Mucosa of descending colon (tissue), 3 donors: ENCODE results near the gene TMPRSS11E. TPM values are rescaled to one million over a fixed set of nuclear protein-coding genes. Genes with fewer than 3 reads are reported as not detected.
"Not testable (repeated sequence)": the region's sequence is repeated elsewhere in the genome, so short reads cannot be mapped to it uniquely, and the experiment has no call there.

Source experiments
- ATAC-seq: fragments of 200-7000 bp; cut with Tn5 transposase; one replicate; pipeline ENCODE4 v1.9.1; 2020; ENCODE audit warnings: mild to moderate bottlenecking, moderate library complexity
- DNase-seq, 3 donors: peaks; one replicate each; pipeline ENCODE4 v3.0.0-alpha.2; 2020
- H3K36me3 ChIP-seq: fragments of 200-600 bp; one replicate; pipeline ENCODE4 v1.8.0; 2021; ENCODE audit warnings: low read depth, mild to moderate bottlenecking
- H3K4me1 ChIP-seq: fragments of 200-600 bp; one replicate; pipeline ENCODE4 v1.8.0; 2021; ENCODE audit warnings: low read depth, mild to moderate bottlenecking
- H3K4me3 ChIP-seq: fragments of 200-600 bp; one replicate; pipeline ENCODE4 v1.8.0; 2021; ENCODE audit warnings: mild to moderate bottlenecking
- H3K9me3 ChIP-seq: fragments of 200-600 bp; one replicate; pipeline ENCODE4 v1.8.0; 2021; ENCODE audit warnings: mild to moderate bottlenecking
- intact Hi-C, 2 donors: fragments of 100-400 bp; cut with DNase I in 1 of 2; cut with micrococcal nuclease in 1 of 2; formaldehyde crosslinking; loops; one replicate each; pipeline versions ENCODE4 v1.11.0 to v1.11.1; 2022; cut with DNase I, micrococcal nuclease
- total RNA-seq, 3 donors: library from RNA; stranded (reverse); fragmentation: NEBNext Ultra II Directional in 2 of 3; extraction: Animal tissue kit (Norgen Biotek cat#: 25700) in 2 of 3; gene quantifications; one replicate each; pipeline versions ENCODE4 v1.2.1 to v1.2.4, GENCODE V29; 2021 to 2023
- TF ChIP-seq, protein P1 (sequence below): fragments of 200-600 bp; IDR thresholded peaks from one replicate; pipeline ENCODE4 v1.8.0; 2022; ENCODE audit warnings: antibody characterized with exemption, mild to moderate bottlenecking
- donor health status: DM: no; HTN: no; CAD: no; lungs with moderate emphysema.
- donor health status: DM: no; HTN: no; CAD: no.
- donor health status: DM: no; HTN: yes; CAD: no.

The TMPRSS11E gene
- total RNA-seq, 3 donors from 2014 or later = not detected

DNA sequence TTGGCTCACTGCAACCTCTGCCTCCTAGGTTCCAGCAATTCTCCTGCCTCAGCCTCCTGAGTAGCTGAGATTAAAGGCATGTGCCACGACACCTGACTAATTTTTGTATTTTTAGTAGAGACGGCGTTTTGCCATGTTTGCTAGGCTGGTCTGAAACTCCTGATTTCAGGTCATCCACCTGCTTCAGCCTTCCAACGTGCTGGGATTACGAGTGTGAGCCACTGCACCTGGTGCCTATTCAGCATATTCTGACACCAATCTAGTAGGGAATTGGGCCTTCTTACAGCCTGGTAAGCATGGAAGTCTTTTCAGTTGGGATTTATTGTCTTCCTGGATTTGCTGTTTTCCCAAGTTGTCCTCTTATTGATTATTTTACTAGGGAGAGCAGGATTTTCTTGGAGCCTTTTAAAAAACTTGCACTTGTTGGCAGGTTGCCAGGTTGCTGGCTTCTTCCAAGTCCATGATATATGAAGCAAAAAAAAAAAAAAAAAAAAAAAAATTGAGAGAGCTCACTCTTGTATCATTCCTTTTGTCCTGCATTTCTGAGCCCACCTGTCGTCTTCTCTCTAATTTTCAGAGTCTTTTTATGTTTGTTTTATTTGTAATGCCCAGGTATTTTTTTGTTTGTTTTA lies 43.7 kb downstream of the TMPRSS11E start:
- H3K9me3 ChIP-seq = no peaks in the 10 kb centered on the region
- no peak for ATAC-seq
- no peaks in the 10 kb centered on the region for H3K36me3 ChIP-seq
- no peaks in the 10 kb centered on the region for H3K4me1 ChIP-seq
- peak in 1 of 3 donors; percentile 4 for DNase-seq
- no peak overlapping the region for H3K4me3 ChIP-seq
- TF ChIP-seq, protein P1, sequence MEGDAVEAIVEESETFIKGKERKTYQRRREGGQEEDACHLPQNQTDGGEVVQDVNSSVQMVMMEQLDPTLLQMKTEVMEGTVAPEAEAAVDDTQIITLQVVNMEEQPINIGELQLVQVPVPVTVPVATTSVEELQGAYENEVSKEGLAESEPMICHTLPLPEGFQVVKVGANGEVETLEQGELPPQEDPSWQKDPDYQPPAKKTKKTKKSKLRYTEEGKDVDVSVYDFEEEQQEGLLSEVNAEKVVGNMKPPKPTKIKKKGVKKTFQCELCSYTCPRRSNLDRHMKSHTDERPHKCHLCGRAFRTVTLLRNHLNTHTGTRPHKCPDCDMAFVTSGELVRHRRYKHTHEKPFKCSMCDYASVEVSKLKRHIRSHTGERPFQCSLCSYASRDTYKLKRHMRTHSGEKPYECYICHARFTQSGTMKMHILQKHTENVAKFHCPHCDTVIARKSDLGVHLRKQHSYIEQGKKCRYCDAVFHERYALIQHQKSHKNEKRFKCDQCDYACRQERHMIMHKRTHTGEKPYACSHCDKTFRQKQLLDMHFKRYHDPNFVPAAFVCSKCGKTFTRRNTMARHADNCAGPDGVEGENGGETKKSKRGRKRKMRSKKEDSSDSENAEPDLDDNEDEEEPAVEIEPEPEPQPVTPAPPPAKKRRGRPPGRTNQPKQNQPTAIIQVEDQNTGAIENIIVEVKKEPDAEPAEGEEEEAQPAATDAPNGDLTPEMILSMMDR = no peak
- intact Hi-C loops = no loop called here

DNA sequence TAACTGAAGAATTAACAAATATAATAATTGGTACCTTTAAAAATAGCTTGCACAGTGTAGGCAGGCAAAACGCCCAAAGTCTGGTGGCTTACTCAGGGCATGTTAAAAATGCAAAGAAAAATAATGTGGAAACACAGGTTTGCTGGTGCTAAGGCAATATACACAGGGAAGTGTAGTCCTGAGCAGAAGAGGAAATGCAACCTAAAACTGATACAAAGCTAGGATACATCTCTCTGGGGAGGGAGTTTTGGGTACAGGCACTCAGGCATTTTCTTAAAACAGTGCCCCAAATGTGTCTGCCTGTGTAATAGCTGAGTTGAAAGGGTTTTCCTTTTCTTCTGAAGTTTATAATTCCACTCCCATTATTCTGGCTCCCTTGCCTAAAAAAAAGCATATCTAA lies 47.4 kb downstream of the TMPRSS11E start:
- Histone ChIP-seq H3K4me1 (no peaks in the 10 kb centered on the region), H3K4me3 (no peak overlapping the region), H3K36me3 (no peaks in the 10 kb centered on the region), H3K9me3 (no peaks in the 10 kb centered on the region)
- no peak for DNase-seq
- intact Hi-C loops = loop anchor here in 1 of 2 donors (5.0 kb wide), 1 partner anchor 673 kb away; no protein-coding TSS in a partner anchor
- TF ChIP-seq, protein P1 = no peak
- ATAC-seq = no peak

DNA sequence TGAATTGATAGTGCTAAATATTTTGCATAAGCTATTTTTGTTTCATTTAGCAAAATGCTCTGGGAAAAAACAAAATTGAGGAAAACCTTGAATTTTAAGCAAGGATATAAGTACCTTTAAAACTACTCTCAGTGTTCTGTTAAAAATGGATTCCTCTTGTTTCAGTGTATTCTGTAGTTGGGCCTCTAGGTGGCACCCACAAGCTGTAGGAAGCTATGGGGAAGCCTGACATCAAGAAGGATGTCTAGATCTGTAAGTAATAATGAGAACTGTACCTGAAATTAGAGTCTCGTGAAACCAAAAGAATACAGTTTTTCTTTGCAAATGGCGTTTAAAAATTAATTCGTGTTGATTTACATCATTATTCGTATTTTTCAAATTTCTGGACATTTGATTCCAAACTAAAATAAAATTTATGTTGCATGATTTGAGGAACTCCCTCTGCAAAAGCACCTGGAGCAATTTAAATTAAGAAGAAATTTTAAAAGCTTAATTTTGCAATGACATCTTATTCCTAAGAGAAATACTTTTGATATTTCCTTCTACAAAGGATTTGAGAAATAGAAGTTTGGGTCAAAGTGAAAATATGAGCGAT lies 51.2 kb downstream of the TMPRSS11E start:
- H3K36me3 ChIP-seq = no peaks in the 10 kb centered on the region
- DNase-seq (peak in 2 of 3 donors; percentile 57 to 72), ATAC-seq (peak; percentile 95)
- H3K4me3 ChIP-seq = no peak overlapping the region
- no peaks in the 10 kb centered on the region for H3K4me1 ChIP-seq
- TF ChIP-seq, protein P1 = peak; percentile 74
- intact Hi-C loops = loop anchor here in 1 of 2 donors (5.0 kb wide), 1 partner anchor 669 kb away; no protein-coding TSS in a partner anchor
- H3K9me3 ChIP-seq = no peaks in the 10 kb centered on the region

DNA sequence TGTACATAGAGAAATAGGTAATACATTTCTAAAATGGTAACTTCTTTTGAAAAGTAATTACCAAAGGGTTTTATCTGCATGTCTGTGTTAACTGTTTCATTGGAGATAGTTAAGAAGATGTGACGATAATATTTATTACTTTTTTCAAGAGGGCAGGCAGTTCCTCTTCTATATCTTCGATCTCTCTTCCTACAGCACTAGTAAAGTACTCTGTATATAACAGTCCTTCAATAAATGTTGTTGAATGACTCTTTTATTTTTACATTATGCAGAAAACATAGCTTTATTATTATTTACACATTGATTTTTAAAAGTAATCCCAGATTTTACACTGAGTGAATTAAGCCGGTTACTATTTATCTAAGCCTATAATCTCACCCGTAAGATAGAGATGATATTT lies 51.8 kb downstream of the TMPRSS11E start:
- DNase-seq = no peak
- H3K36me3 ChIP-seq = no peaks in the 10 kb centered on the region
- intact Hi-C loops = loop anchor here in 1 of 2 donors (5.0 kb wide), 1 partner anchor 668 kb away; no protein-coding TSS in a partner anchor
- H3K4me3 ChIP-seq = no peak overlapping the region
- no peak for ATAC-seq
- TF ChIP-seq, protein P1 = no peak
- H3K4me1 ChIP-seq = no peaks in the 10 kb centered on the region
- H3K9me3 ChIP-seq = no peaks in the 10 kb centered on the region

DNA sequence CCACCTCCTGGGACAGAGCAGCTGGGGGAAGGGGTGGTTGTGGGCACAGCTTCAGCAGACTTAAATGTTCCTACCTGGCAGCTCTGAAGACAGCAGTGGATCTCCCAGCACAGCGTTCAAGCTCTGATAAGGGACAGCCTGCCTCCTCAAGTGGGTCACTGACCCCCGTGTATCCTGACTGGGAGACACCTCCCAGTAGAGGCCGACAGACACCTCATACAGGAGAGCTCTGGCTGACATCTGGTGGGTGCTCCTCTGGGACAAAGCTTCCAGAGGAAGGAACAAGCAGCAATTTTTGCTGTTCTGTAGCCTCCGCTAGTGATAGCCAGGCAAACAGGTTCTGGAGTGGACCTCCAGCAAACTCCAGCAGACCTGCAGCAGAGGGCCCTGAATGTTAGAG lies 56.2 kb downstream of the TMPRSS11E start:
- H3K9me3 ChIP-seq, intact Hi-C loops, H3K36me3 ChIP-seq, DNase-seq, H3K4me1 ChIP-seq, ATAC-seq, H3K4me3 ChIP-seq: not testable (repeated sequence)

DNA sequence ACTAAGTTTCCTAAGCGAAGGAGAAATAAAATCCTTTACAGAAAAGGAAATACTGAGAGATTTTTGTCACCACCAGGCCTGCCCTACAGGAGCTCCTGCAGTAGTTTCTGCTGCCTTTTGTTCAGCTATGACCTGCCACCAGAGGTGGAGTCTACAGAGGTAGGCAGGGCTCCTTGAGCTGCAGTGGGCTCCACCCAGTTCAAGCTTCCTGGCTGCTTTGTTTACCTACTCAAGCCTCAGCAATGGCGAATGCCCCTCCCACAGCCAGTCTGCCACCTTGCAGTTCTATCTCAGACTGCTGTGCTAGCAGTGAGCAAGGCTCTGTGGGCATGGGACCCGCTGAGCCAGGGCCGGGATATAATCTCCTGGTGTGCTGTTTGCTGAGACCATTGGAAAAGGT lies 57.6 kb downstream of the TMPRSS11E start:
- ATAC-seq, H3K4me1 ChIP-seq, H3K9me3 ChIP-seq, intact Hi-C loops, H3K36me3 ChIP-seq, H3K4me3 ChIP-seq: not testable (repeated sequence)
- DNase-seq = peak in 1 of 3 donors; percentile 37

DNA sequence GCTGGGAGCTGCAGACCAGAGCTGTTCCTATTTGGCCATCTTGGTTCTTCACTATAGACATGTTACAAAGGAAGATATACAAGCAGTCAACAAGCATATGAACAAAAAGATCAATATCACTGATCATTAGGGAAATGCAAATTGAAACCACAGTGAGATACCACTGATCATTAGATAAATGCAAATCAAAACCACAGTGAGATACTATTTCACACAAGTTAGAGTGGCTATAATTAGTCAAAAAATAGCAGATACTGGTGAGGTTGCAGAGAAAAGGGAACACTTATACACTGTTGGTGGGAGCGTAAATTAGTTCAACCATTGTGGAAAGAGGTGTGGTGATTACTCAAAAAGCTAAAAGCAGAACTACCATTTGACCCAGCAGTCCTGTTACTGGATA lies 58.2 kb downstream of the TMPRSS11E start:
- H3K4me1 ChIP-seq, ATAC-seq, H3K36me3 ChIP-seq, H3K9me3 ChIP-seq, H3K4me3 ChIP-seq, intact Hi-C loops, DNase-seq: not testable (repeated sequence)
